Measurements from ENCODE around the gene TBX15. TPM values are rescaled to one million over a fixed set of nuclear protein-coding genes. Genes with fewer than 3 reads are reported as not detected.

Gene TBX15
- total RNA-seq, 1 donor from 2014 or later, result 48.4 TPM

- peak; percentile 22 for DNase-seq (ENCODE audit: low read depth)
Observed at GRCh38 chr1:118985640-118986554, 2.2 kb downstream of the TBX15 start.

GRCh38 chr1:118984722-118985639, 3.2 kb downstream of the TBX15 start:
- DNase-seq (ENCODE audit: low read depth), result no peak

GRCh38 chr1:118984086-118984721, 3.9 kb downstream of the TBX15 start:
- no peak for DNase-seq (ENCODE audit: low read depth)

GRCh38 chr1:118983558-118984041, 4.5 kb downstream of the TBX15 start:
- no peak for DNase-seq (ENCODE audit: low read depth)

- no peak for DNase-seq (ENCODE audit: low read depth)
Observed at GRCh38 chr1:118982821-118983557, 5.2 kb downstream of the TBX15 start.

GRCh38 chr1:118982266-118982665, 5.9 kb downstream of the TBX15 start:
- DNase-seq (ENCODE audit: low read depth), result no peak

GRCh38 chr1:118981436-118981835, 6.7 kb downstream of the TBX15 start:
- DNase-seq (ENCODE audit: low read depth), result no peak

GRCh38 chr1:118979754-118980575, 8.2 kb downstream of the TBX15 start:
- DNase-seq (ENCODE audit: low read depth), result no peak

- DNase-seq (ENCODE audit: low read depth), result no peak
Observed at GRCh38 chr1:118978914-118979701, 9.0 kb downstream of the TBX15 start.

GRCh38 chr1:118977600-118977999, 10.5 kb downstream of the TBX15 start:
- DNase-seq (ENCODE audit: low read depth), result no peak

- no peak for DNase-seq (ENCODE audit: low read depth)
Observed at GRCh38 chr1:118974661-118975060, 13.5 kb downstream of the TBX15 start.

- DNase-seq (ENCODE audit: low read depth), result peak; percentile 61
Observed at GRCh38 chr1:118973531-118974137, 14.5 kb downstream of the TBX15 start.

- no peak for DNase-seq (ENCODE audit: low read depth)
Observed at GRCh38 chr1:118973032-118973431, 15.1 kb downstream of the TBX15 start.

GRCh38 chr1:118970451-118970850, 17.7 kb downstream of the TBX15 start:
- peak; percentile 8 for DNase-seq (ENCODE audit: low read depth)

GRCh38 chr1:118963456-118964430, 24.4 kb downstream of the TBX15 start:
- DNase-seq (ENCODE audit: low read depth), result peak; percentile 78

- DNase-seq (ENCODE audit: low read depth), result no peak
Observed at GRCh38 chr1:118963138-118963455, 25.0 kb downstream of the TBX15 start.

- DNase-seq (ENCODE audit: low read depth), result no peak
Observed at GRCh38 chr1:118961156-118961555, 27.0 kb downstream of the TBX15 start.

Measured in myocyte (in vitro differentiated cells).